Stimulated activated naive CD8-positive, alpha-beta T cell treated with anti-CD3 and anti-CD28 coated beads, Interleukin-15, Interleukin-2, amounts not matched to agents 100 U/mL and 50 U/mL, for 24 hours (primary cell): Measurements from ENCODE around the gene ACTL6B.

Source experiments
- ATAC-seq: fragments of 150-1000 bp; cut with Tn5 transposase; one replicate; pipeline ENCODE4 v1.10.0; 2021
- DNase-seq: peaks from one replicate; pipeline ENCODE4 v3.0.0; 2021

The ACTL6B gene

GRCh38 chr7:100626530-100627237 is 29.6 kb downstream of the ACTL6B start:
- DNase-seq (peak; percentile 88), ATAC-seq (peak; percentile 94)

- DNase-seq: no peak
- no peak for ATAC-seq
Measured at GRCh38 chr7:100626055-100626454, 30.2 kb downstream of the ACTL6B start.

- DNase-seq (no peak), ATAC-seq (no peak)
Measured at GRCh38 chr7:100623951-100624824, 32.1 kb downstream of the ACTL6B start.

- ATAC-seq: no peak
Measured at GRCh38 chr7:100621554-100621953, 34.7 kb downstream of the ACTL6B start.

GRCh38 chr7:100620804-100621203 is 35.4 kb downstream of the ACTL6B start:
- no peak for DNase-seq
- ATAC-seq: no peak

More at GRCh38 chr7:100621554-100621953, 34.7 kb downstream of the ACTL6B start:
- DNase-seq: no peak

- ATAC-seq: no peak
Measured at GRCh38 chr7:100620239-100620638, 36.0 kb downstream of the ACTL6B start.

GRCh38 chr7:100614308-100614861 is 41.9 kb downstream of the ACTL6B start:
- ATAC-seq: no peak

More at GRCh38 chr7:100620239-100620638, 36.0 kb downstream of the ACTL6B start:
- no peak for DNase-seq

GRCh38 chr7:100613412-100614175 is 42.7 kb downstream of the ACTL6B start:
- no peak for DNase-seq
- ATAC-seq: no peak

More at GRCh38 chr7:100614308-100614861, 41.9 kb downstream of the ACTL6B start:
- no peak for DNase-seq

GRCh38 chr7:100612730-100613390 is 43.4 kb downstream of the ACTL6B start:
- no peak for ATAC-seq

GRCh38 chr7:100611983-100612729 is 44.1 kb downstream of the ACTL6B start, which contains the start of gene MOSPD3:
Gene MOSPD3, plus strand, starts transcription at chr7:100612540. Its CDS starts 252 bp downstream, at chr7:100612792.
- peak; percentile 95 for ATAC-seq
- peak; percentile 100 for DNase-seq

More at GRCh38 chr7:100612730-100613390, 43.4 kb downstream of the ACTL6B start:
- DNase-seq: no peak

GRCh38 chr7:100609958-100610357 is 46.3 kb downstream of the ACTL6B start:
- no peak for ATAC-seq

GRCh38 chr7:100607111-100607510 is 49.1 kb downstream of the ACTL6B start:
- no peak for DNase-seq
- no peak for ATAC-seq

More at GRCh38 chr7:100609958-100610357, 46.3 kb downstream of the ACTL6B start:
- no peak for DNase-seq

- ATAC-seq: no peak
- no peak for DNase-seq
Measured at GRCh38 chr7:100606313-100606712, 49.9 kb downstream of the ACTL6B start.

- ATAC-seq (no peak), DNase-seq (peak; percentile 61)
Measured at GRCh38 chr7:100604976-100605911, 51.0 kb downstream of the ACTL6B start.

GRCh38 chr7:100604028-100604975 is 51.9 kb downstream of the ACTL6B start:
- peak; percentile 89 for DNase-seq
- ATAC-seq: peak; percentile 81

GRCh38 chr7:100603726-100604027 is 52.6 kb downstream of the ACTL6B start:
- ATAC-seq (peak; percentile 1), DNase-seq (no peak)

- DNase-seq (no peak), ATAC-seq (no peak)
Measured at GRCh38 chr7:100602889-100603725, 53.1 kb downstream of the ACTL6B start.

GRCh38 chr7:100600730-100601038 is 55.6 kb downstream of the ACTL6B start:
- ATAC-seq (no peak), DNase-seq (no peak)
